IPS-NIHi7 (cell line): Measurements from ENCODE around the gene RNF144B.
A peak's percentile ranks its signal among the peaks of the same experiment; 100 is the strongest.
"Not testable (repeated sequence)": the region's sequence is repeated elsewhere in the genome, so short reads cannot be mapped to it uniquely, and the experiment has no call there.

Experiments
- DNase-seq: peaks from one replicate; pipeline ENCODE4 v3.0.0; 2012; ENCODE audit warnings: mixed read lengths; ENCODE audit errors: extremely low spot score

The RNF144B gene

DNA sequence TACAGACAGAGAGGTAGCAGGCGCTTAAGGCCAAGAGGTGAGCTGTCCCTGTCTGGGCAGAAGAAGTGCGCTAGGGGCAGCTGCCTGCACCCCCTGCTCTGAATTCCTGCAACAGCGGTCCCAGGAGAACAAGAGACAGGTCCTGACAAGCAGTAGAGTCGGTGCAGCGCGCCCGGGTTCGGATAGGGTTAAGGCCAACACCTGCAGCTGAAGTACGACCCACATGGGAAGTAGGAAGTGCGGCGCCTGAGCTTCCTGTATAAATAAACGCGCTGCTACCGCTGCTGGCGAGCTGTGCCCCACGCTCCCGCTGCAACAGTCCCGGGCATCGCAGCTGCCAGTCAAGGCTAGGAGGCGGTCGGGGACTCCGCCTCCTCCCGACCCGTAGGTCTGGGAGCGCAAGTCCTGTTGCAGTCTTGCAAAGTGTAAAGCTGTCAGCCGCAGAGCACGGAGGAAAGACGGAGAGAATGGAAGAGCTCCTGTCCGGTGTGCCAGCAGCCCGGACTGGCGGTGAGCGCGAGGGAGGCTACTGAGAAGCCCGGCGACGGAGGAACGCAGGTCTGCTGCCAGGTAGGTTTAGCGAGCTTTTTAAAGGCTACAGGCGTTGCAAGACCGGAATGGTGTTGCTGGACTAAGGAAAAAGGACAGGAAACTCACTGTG lies at the start of gene RNF144B:
TSS of gene RNF144B (plus strand) at position 290 of the 661 bp plus-strand sequence. CDS start 12,185 bp downstream, outside the sequence.
- peak; percentile 85 for DNase-seq

- no peak for DNase-seq
These were observed 47.6 kb upstream of the RNF144B start for GRCh38 chr6:18339599-18339998.

DNA sequence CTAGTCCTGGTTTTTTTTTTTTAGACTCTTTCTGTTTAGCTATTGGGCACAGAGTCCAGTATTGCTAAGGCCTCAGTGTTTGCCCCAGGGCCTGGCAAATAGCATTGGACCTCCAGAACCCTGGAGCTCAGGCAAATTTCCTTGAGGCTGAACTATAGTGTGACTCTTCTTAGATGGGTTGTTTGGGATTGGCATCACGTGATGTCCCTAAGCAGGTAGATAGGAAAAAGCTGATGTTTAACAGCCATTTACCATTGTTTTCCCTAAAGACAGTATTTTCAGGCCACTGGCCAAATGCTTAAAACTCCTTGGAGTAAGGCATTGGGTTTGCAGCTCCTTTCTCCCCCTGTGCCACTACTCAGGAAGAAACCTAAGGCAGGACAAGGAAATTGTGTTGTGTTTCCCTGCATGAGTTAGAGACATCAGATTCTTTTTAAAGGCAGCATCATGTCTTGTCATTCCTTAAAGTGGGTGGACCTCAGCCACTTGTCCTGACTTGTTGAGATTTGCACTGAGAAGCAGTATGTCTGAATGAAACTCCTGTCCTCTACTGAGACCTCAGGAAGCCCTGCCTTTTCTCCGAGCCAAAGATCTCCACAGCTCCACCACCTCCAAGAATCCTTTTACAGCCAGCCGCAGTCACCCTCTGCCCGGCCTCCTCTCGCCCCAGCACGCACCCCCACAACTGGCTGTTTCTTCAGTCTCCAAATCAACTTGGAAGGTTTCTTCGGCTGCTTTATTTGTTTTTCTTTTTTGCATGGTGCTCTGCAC lies 46.2 kb upstream of the RNF144B start:
- no peak for DNase-seq

GRCh38 chr6:18342223-18342622 lies 44.9 kb upstream of the RNF144B start:
- DNase-seq: no peak

GRCh38 chr6:18343741-18344140 lies 43.4 kb upstream of the RNF144B start:
- DNase-seq: no peak

DNA sequence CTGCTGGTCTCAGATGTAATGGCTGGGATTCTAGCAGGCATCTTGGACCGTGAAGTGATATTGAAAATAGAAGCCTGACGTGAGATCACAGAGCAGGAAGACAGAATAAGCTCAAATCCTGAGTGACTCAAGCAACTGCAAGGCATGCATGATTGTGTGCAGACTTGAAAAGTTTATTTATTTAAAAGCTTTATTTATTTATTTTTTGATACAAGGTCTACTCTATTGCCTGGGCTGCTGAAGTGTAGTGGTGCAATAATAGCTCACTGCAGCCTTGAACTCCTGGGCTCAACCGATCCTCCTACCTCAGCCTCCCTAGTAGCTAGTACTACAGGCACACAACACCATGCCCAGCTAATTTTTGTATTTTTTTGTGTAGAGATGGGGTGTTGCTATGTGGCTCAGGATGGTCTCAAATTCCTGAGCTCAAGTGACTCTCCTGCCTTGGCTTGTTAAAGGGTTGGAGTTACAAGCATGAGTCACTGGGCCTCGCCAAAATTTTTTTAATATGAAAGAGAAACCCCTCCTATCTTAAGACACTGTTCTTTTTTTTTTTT lies 40.1 kb upstream of the RNF144B start:
- DNase-seq: no peak

DNA sequence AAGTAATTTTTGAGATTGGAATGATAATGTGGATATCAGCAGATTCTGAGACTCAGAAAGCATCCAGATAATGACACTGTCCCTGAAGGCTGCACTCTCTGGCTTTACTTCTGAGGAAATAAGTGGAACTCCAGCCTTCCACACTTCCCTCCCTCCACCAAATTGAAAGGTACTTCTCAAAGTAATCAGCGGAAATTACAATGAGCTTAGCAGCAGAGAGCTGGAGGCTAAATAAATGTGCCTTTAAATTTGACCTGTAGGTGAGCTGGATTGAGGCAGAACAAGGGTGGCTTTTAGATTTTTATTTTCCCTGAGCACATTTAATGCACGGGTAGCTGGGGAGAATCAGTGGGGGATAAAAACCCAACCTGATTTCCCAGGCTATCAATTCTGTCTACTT lies 39.3 kb upstream of the RNF144B start:
- no peak for DNase-seq

GRCh38 chr6:18349386-18349785 lies 37.8 kb upstream of the RNF144B start:
- no peak for DNase-seq

DNA sequence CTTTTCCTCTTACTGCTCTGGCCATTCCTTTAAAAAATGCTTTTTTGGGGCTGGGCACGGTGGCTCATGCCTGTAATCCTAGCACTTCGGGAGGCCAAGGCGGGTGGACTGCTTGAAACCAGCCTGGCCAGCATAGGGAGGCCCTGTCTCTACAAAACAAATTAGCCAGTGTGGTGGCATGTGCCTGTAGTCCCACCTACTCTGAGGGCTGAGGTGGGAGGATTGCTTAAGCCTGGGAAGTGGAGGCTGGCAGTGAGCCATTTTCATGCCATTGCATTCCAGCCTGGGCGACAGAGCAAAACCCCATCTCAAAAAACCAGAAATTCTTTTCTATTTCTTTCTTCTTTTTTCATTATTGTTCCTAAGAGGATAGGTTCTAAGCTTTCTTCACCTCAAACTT lies 36.9 kb upstream of the RNF144B start:
- no peak for DNase-seq

- no peak for DNase-seq
These were observed 36.4 kb upstream of the RNF144B start for GRCh38 chr6:18350712-18351111.

DNA sequence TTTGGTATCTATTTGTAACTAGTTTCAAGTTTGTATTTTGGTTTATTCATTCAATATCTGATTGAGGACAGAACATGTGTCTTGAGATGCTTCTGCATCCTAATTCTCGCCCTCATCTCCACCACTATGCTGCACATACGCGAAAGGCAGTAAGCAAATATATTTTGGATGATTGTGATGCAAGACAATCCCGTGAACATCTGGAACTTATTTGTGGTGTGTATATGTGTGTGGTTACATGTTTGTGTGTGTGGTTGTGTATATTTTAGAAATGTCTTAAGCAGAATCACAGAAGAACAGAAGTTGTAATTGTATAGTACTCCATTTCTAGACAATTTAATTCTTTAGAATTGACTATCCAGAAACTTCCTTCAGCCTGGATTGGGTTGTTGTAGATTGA lies 35.1 kb upstream of the RNF144B start:
- no peak for DNase-seq

DNA sequence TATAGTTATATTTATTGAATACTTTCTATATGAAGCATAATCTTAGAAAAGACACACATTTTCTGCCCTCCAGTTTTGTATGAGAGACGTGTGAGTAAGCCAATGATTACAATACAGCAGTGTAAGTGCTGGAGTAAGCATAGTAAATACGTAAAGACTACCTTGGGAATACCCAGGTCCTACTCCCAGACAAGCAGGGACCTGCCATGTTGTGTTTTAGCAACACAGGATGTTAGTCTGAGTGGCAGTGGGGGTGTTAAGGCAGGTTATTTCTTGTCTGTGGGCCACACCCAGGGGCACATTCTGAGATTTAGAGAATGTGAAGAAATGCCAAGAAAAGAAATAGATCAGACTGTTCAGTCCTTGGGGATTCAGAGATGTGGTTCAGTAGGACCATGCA lies 34.3 kb upstream of the RNF144B start:
- DNase-seq: no peak

DNA sequence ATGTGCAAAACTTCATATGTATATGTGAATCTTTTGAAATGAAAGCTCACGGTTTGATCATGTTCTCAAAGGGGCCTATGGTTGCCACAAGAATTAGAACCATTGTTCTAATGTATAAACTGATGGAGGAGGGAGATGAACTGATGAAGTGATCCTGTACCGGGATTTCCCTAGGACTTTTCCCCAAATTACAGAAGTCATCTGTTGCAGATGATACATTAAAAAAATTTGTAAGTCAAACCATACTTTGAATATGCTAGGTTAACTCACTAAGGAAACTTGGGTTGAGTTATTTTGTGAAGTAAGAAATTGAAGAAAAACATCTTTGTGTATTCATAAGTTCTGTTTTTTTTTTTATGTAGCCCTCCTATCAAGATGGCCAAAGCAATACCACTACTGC lies 33.9 kb upstream of the RNF144B start:
- DNase-seq: no peak

DNA sequence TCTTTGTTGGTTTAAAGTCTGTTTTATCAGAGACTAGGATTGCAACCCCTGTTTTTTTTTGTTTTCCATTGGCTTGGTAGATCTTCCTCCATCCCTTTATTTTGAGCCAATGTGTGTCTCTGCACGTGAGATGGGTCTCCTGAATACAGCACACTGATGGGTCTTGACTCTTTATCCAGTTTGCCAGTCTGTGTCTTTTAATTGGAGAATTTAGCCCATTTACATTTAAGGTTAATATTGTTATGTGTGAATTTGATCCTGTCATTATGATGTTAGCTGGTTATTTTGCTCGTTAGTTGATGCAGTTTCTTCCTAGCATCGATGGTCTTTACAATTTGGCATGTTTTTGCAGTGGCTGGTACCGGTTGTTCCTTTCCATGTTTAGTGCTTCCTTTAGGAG lies 29.6 kb upstream of the RNF144B start:
- not testable (repeated sequence) for DNase-seq

DNA sequence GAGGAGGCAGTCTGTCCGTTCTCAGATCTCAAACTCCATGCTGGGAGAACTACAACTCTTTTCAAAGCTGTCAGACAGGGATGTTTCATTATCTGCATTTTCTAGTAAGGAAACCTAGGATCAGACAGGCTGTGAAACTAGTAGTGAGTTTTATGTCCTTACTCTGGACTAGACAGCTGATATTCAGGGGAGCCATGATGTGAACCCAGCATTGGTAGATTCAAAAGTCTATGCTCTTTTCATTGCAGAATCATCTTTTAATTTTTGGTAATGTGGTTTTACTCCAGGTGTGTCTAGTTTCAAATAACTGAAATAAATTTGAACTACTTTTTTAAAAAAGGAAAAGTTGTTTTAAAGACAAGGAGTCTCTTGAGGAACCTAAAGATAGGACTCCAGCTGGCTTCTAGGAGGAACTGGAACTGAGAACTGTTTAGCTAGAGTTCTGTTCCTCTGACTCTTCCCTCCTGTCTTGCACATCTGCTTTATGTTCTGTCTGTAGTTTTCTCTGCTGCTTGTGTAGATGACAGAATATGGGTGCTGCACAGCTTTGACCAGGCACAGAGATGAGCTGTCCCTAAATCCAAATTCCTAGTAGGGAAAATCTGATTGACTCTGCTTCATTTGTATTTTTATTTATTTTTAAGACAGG lies 27.8 kb upstream of the RNF144B start:
- DNase-seq: no peak

- no peak for DNase-seq
These were observed 27.0 kb upstream of the RNF144B start for GRCh38 chr6:18360188-18360587.

DNA sequence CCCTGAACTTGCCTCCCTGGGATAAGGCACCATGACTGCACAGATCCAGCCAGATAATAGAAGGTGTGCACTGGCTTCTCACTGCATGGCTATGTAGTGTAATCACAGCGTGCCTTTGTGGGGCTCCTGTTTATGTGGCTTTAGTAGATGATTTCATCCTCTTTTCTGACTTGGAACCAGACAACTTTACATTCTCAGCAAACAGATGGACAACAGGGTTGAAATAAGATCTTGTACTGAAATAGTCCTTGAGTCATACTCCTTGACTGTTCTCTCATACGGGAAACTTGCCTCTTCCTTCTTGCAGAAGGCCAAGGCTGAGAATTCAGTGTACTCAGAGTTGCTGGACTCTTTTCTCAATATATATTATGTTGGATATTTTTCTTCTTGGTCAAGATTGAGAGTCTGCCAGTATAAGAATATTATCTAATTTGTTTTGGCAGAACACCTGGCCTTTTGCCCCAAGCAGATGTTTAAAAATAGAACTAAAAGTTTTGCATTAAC lies 25.0 kb upstream of the RNF144B start:
- DNase-seq: no peak

DNA sequence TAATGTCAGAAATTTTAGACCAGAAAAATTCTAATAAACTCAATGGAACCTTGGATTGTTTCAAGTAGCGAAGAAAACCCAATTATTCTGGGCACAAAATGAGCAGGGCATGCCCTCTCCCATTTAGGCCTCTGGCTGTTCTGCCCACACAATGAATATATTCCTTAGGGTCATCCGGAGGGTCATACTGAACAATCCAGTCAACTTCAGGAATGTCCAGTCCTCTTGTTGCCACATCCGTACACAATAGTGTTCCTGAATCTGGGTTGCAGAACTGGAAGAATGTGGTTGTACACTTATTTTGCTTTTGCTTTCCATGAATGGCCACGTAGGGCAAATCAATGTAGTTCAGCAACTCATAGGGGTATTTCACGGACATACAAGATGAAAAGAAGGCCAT lies 23.4 kb upstream of the RNF144B start:
- DNase-seq: no peak

DNA sequence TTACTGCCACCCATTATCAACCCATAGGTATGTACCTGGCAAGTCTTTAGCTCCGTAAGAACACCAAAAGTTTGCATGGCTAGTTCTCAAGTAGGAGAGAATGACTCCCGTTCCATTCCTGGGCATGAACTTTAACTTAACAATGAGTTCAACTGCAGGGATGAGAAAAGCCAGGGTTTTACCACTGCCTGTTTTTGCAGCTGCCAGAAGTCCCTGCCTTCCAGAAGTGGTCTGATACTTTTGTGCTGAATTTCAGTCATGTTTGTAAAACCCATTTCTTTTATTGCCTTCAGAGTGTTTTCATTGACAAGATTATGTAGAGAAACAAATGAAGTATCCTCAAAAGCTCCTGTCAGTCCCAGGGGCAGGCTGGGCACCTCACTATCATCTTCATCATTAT lies 22.6 kb upstream of the RNF144B start:
- not testable (repeated sequence) for DNase-seq

- no peak for DNase-seq
These were observed 19.8 kb upstream of the RNF144B start for GRCh38 chr6:18367371-18367770.

- DNase-seq: no peak
These were observed 18.7 kb upstream of the RNF144B start for GRCh38 chr6:18368277-18369105.
